Activated CD8-positive, alpha-beta memory T cell treated with anti-CD3 and anti-CD28 coated beads for 48 hours (primary cell): Measurements from ENCODE around the gene FAM120AOS.
"Not testable (repeated sequence)": the region's sequence is repeated elsewhere in the genome, so short reads cannot be mapped to it uniquely, and the experiment has no call there.

Experiments
- DNase-seq, 3 experiments: peaks; one replicate each; pipeline ENCODE4 v3.0.0-alpha.2; 2020; ENCODE audit warnings: low read depth in 2 of 3, low spot score in 2 of 3

The FAM120AOS gene

DNA sequence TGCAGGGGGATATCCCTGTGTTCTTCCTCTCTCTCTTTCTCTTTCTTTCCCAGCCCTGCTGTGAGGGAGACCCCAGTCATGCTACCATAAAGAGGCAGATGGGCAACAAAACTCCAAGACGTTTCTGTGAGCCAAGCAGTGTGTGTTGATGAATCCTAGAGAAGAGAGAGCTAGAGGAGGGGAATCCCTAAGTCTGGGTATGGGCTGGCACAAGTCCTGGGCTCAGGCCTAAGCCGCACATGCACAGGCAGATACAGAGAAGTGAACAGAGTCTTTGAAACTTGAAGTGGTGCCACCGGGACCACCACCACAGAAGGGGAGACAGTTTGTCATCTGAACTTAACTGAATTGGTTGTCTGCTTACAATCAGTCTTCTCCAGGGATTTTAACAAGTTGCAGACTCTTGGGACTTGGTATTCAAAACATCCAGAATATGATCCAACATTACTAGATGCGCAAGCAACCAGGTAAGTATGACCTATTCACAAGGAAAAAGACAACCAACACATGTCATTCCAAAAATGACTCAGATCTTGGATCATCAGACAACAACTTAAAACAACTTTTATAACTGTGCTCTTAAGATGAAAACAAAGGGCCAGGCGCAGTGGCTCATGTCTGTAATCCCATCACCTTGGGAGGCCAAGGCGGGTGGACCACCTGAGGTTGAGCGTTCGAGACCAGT lies 12.3 kb downstream of the FAM120AOS start:
- no peak for DNase-seq

DNA sequence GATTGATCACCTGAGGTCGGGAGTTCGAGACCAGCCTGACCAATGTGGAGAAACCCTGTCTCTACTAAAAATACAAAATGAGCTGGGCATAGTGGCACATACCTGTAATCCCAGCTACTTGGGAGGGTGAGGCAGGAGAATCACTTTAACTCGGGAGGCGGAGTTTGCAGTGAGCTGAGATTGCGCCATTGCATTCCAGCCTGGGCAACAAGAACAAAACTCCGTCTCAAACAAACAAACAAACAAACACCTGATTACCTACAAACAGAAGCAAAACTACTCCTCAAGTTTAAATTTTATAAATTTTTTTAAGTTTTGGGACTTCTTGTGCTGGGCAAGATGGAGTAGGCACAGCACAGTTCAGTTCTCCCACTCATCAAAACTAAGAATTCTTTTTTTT lies 14.1 kb downstream of the FAM120AOS start:
- not testable (repeated sequence) for DNase-seq

- no peak for DNase-seq
Observed at GRCh38 chr9:93437996-93438395, 15.4 kb downstream of the FAM120AOS start.

DNA sequence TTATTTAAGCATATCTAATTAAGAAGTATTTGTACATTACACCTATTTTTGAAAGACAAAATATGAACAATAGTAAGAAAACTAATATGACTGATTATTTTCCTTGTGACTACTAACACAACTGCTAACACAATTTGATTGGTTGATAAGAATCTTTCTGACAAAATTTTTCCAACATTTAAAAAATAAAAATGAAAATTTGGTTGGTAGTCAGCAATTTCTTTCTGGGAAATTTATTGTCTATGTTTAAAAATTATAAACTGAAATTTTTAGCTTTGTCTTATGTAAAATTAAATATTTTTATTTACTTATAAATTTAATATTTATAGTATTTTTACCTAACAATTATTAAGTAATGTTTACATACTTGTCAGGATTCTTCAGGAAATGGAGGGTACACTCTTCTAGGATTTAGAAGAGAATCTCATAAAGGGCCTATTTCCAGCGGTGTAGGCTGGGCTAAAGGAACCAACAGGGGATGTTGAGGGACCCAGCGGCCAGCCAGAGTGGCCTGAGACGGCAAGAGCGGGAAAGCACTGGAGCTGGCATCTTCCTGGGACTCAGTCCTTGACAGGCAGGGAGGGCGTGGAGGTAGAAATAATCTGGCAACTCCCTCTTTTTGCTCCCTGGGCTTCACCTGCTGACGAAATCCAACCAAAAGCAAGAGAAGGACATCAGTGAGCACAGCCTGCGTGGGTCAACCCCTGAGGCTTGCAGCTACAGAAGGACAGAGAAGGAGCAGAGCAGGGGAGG lies 16.6 kb downstream of the FAM120AOS start:
- DNase-seq: no peak

DNA sequence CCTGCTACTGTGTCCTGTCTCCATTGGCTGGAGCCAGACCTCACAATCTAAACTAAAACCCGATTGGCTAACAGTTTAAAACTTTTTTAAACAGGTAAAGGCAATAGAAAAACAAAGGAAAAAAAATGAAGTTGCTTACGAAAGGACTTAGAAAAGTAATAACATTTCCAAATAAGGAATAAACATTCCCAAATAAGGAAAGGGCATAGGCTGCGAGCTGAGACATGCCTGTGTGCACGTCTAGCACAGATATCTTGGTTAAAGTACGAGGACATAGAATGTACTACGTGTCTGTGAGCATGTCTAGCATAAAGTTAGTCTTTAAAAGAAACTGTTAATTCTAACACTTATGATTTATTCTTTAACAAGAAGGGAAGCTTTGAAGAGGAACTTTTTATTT lies 17.2 kb downstream of the FAM120AOS start:
- no peak for DNase-seq

GRCh38 chr9:93435386-93435785 lies 18.0 kb downstream of the FAM120AOS start:
- no peak for DNase-seq

- no peak for DNase-seq
Observed at GRCh38 chr9:93434056-93434455, 19.3 kb downstream of the FAM120AOS start.

DNA sequence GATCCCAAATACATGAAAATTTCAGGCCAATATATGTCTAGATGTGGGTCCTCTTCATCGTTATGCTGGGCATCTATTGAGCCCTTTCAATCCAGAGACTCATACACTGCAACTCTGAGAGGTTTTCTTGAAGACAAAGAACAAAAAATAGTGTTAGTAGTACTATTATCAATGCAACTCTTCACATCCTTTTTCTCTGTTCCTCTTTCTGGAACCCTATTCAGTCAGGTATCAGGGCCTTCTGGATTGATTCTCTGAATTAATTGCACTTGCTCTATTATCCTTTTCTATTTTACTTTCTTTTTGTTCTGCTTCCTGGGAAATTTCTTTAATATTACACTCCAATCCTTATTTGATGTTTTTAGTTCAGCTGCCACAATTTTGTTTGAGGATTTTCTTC lies 20.4 kb downstream of the FAM120AOS start:
- no peak for DNase-seq

GRCh38 chr9:93431539-93432105 lies 21.8 kb downstream of the FAM120AOS start:
- no peak for DNase-seq

- no peak for DNase-seq
Observed at GRCh38 chr9:93427655-93428379, 25.6 kb downstream of the FAM120AOS start.

GRCh38 chr9:93422977-93423616 lies 30.3 kb downstream of the FAM120AOS start:
- DNase-seq: no peak

DNA sequence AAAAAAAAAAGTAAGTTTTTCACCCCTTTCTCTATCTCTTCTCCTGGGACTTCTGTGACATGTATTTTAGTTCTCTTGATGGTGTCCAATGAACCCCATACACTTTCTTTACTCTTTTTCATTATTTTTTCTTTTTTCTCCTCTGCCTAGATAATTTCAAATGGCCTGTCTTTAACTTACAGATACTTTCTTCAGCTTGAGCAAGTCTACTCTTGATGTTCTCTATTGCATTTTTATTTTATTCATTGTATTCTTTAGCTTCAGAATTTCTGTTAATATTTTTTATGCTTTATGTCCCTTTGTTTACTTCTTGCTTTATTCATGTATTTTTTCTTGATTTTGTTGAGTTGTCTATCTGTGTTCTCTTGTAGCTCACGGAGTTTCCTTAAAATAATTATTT lies 34.4 kb downstream of the FAM120AOS start:
- no peak for DNase-seq

DNA sequence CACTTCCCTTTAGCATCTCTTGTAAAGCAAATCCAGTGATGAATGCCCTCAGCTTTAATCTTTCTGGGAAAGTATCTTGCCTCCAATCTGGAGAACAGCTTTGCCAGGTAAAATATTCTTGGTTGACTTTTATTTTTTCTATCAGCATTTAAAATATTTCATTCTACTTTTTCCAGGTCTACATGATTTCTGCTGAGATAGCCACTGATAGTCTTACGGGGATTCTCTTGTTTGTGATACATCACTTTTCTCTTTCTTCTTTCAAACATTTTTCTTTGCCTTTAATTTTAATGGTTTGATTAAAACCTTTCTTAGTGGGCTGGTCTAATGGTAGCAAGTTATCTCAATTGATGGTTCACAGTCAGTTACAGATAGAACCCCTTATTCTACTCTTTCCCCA lies 35.8 kb downstream of the FAM120AOS start:
- no peak for DNase-seq

DNA sequence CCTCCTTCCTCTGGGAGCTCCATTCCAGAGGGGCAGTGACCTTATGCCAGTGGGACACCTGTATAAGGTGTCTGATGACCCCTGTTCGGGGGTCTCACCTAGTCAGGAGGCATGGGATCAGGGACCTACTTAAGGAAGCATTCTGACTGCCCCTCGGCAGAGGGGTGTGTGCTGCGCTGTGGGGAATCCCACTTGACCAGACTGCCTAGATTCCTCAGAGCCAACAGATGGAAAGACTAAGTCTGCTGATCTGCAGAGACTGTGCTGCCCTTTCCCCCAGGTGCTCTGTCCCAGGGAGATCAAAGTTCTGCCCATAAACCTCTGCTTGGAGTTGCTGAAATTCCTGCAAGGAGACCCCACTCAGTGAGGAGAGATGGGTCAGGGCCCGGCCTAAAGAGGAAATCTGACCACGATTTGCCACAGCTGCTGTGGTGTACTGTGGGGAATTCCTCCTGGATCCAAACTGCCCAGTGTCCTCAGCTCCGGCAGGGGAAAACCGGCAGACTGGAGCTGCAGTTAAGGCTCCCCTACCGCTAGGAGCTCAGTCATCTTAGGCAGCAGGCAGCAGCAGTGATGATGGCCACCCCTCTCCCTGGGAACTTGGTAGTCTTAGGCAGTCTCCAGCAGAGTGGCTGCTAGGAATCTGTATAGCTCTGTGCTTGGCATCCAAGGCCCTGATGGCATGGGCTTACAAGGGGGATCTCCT lies 36.7 kb downstream of the FAM120AOS start:
- DNase-seq: no peak

- DNase-seq: no peak
Observed at GRCh38 chr9:93415176-93415690, 38.1 kb downstream of the FAM120AOS start.

- DNase-seq: no peak
Observed at GRCh38 chr9:93413530-93413929, 39.9 kb downstream of the FAM120AOS start.

DNA sequence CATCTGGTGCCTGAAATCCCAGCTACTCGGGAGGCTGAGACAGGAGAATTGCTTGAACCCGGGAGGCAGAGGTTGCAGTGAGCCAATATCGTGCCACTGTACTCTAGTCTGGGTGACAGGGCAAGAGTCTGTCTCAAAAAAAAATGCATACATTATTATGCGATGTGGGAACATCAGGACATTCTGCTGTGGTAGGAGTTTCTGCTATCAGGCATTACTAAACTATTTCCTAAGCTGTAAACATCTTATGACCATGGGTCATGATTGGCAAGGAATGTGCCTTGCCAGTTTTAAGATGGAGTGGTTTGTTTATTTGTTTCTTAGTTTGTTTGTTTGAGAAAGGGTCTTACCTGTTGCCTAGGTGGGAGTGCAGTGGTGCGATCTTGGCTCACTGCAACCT lies 47.0 kb downstream of the FAM120AOS start:
- no peak for DNase-seq

- DNase-seq: no peak
Observed at GRCh38 chr9:93398471-93398870, 54.9 kb downstream of the FAM120AOS start.

DNA sequence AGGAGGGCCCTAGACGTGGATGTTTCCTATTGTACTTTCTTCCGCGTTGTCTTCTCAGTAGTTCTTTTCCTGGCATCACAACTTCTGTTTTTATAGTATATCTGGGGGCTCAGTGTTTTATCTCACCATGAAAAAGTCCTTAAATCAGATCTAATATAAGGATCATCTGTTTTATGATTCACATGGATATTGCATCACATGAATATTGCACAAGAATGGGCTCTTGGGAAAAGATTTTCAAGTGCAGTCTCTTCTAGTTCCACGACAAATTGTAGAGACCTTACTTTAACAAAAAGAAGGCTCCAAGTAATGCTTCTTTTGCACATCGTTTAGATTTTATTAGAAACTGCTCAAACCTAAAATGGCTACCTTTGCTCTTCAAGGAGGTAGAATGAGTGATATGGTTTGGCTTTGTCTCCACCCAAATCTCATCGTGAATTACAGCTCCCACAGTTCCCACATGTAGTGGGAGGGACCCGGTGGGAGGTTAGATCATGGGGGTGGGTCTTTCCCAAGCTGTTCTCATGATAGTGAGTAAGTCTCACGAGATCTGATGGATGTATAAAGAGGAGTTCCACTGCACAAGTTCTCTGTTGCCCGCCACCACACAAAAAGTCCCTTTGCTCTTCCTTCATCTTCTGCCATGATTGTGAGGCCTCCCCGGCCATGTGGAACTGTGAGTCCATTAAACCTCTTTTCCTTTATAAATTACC lies 55.6 kb downstream of the FAM120AOS start:
- DNase-seq: no peak
